ENCODE results near the gene FMNL3.

DNA sequence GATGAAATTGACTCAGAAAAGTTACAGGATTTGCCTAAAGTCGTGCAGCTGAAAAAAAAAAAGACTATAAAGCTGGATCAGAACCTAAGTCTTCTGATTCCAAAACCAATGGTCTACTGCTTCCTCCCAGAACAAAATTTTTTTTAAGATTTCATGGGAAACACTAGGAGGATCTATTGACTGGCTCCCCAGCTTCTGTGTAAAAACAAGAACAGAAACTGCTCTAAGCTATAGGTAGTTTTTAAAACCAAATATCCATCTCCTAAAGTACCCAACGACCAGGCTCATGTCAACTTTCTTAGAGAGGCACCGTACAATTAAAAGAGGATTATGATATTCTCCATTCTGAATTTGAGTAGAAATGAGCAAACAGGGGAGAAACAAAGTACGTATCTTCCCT lies 9.4 kb downstream of the FMNL3 start:
- TF ChIP-seq POLR2A (IDR thresholded peaks at IDR 0.05; ENCODE audit: control extremely low read depth in 1 of 2, low read depth in 2 of 2, low read length in 2 of 2): no peak
- no peak for TF ChIP-seq HDAC2 (IDR thresholded peaks at IDR 0.05; ENCODE audit: borderline replicate concordance in 1 of 2, low read depth in 2 of 2, low read length in 2 of 2)
- TF ChIP-seq, protein P1, sequence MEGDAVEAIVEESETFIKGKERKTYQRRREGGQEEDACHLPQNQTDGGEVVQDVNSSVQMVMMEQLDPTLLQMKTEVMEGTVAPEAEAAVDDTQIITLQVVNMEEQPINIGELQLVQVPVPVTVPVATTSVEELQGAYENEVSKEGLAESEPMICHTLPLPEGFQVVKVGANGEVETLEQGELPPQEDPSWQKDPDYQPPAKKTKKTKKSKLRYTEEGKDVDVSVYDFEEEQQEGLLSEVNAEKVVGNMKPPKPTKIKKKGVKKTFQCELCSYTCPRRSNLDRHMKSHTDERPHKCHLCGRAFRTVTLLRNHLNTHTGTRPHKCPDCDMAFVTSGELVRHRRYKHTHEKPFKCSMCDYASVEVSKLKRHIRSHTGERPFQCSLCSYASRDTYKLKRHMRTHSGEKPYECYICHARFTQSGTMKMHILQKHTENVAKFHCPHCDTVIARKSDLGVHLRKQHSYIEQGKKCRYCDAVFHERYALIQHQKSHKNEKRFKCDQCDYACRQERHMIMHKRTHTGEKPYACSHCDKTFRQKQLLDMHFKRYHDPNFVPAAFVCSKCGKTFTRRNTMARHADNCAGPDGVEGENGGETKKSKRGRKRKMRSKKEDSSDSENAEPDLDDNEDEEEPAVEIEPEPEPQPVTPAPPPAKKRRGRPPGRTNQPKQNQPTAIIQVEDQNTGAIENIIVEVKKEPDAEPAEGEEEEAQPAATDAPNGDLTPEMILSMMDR (IDR thresholded peaks at IDR 0.05; ENCODE audit: control extremely low read depth in 1 of 3, insufficient read depth in 1 of 3, low read depth in 1 of 3, low read length in 3 of 3): no peak
- no peak for TF ChIP-seq KDM4A (IDR thresholded peaks at IDR 0.05; ENCODE audit: low read depth, low read length, severe bottlenecking)
- TF ChIP-seq ZNF274 (IDR thresholded peaks at IDR 0.05; ENCODE audit: borderline replicate concordance, extremely low read depth, low read length): no peak
- no peak for TF ChIP-seq CHD2 (IDR thresholded peaks at IDR 0.05; ENCODE audit: low read length)
- TF ChIP-seq SIN3A (conservative IDR thresholded peaks at IDR 0.05 in 1 of 2, IDR thresholded peaks at IDR 0.05 in 1 of 2; ENCODE audit: low read depth in 1 of 2, low read length in 2 of 2): no peak
- no peak for TF ChIP-seq YY1 (IDR thresholded peaks at IDR 0.05; ENCODE audit: low read depth, low read length)
- no peak for TF ChIP-seq POLR2AphosphoS5 (IDR thresholded peaks at IDR 0.05; ENCODE audit: low read depth, low read length)
- TF ChIP-seq SUZ12 (IDR thresholded peaks at IDR 0.05; ENCODE audit: low read length): no peak
- no peak for TF ChIP-seq KDM1A (IDR thresholded peaks at IDR 0.05; ENCODE audit: borderline replicate concordance, low read length)

Measured in H1 (cell line).